Tongue (tissue), 2 donors: ENCODE results near the gene RANBP3. TPM values are rescaled to one million over a fixed set of nuclear protein-coding genes. Genes with fewer than 3 reads are reported as not detected.
A peak's percentile ranks its signal among the peaks of the same experiment; 100 is the strongest.
"Not testable (repeated sequence)": the region's sequence is repeated elsewhere in the genome, so short reads cannot be mapped to it uniquely, and the experiment has no call there.

Experiments used
- DNase-seq: peaks from one replicate; pipeline ENCODE4 v3.0.0-alpha.2; 2015
- total RNA-seq: library from RNA; depleted of rRNA; stranded (reverse); fragments of >200 nt; gene quantifications from one replicate; pipeline ENCODE4 v1.2.3, GENCODE V29; 2014

Gene RANBP3
- total RNA-seq, 1 donor from 2014 or later: 40.2 TPM

- no peak for DNase-seq
Measured at GRCh38 chr19:5903056-5903623, 74.8 kb downstream of the RANBP3 start.

DNA sequence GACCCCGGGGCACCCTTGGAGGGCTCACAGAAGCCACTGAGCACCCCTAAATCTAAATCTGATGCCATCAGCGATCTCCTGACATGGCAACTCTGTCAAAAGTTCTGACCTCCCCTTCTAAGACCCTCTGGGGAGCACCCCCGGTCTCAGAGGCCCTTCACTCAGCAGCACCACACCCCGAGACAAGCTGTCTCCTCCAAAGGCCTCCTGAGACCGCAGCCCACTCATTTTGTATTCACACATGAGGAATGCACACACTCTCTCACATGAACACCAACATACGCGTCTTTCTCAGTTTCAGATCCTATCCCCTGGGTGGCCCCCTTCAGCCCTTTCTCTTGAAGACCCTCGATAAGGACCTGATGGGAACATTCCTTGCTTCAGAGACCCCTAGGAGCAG is 77.0 kb downstream of the RANBP3 start:
- DNase-seq: no peak

DNA sequence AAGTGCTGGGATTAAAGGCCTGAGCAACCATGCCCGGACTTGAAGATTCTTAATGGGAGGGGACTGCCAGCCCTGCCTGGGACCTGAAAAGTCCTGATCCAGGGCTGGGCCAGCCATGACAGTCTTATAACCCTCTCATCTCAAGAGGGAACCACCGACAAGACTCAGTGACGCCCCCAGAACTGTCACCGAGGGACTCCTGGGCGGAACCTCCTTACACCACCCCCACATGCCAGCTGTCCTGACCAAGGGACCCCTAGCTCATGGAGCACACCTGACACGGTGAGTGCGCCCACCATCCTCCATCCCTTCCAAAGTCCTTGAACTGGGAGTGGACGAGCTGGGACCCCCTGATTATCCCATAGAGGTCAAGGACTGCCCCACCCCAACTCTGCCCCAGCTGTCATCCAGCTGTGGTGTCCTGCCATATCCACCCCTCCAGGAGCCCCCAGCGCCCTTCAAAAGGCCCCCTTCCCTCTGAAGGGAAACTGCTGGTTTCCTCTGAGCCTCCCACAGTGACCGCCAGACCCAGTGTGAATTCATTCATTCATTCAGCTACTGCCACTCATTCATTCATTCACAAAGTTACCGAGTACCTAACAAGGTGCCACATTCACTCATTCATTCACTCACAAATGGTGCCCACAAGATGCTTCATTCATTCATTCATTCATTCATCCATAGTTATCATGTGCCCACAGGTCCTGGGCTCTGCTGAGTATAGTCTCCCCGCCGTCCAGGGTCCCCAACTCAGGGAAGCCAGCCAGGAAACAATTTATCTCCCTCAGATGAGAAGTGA is 78.0 kb downstream of the RANBP3 start:
- DNase-seq: no peak

DNA sequence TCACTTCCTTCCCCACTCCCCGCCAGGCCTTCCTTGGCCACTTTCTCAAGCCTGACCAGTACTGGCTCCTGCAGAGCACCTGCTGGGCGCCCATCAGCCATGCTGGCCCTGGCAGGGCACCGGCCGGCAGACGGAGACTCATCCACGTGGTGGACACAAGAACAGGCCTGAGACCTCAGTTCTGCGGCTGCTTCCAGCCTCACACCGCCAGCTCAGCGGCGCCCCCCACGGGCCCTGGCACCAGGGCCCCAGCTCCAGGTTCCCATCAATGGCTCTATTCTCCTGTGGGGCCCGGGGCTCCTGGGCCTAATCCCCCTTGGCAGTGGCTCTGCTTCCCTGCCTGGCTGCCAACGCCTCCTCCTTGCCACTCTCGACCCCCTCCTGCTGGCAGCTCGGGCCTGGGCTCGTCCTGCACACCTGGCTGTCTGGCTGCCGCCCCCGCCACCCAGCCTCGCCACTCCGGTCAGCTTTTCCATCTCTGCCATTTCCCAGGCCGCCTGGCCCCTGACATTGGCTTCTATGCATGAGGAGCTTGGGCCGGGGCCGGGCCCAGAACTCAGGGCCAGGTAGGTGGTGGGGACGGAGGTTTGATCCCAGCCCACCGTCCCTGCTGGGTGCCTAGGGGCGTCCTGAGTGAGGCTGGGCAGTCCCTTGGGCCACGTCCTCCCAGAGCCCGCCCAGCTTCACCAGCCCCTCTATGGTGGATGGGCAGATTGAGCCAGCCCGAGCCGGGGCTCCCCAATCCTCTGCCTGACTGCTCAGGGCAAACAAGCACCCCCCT is 80.6 kb downstream of the RANBP3 start:
- DNase-seq: no peak

DNA sequence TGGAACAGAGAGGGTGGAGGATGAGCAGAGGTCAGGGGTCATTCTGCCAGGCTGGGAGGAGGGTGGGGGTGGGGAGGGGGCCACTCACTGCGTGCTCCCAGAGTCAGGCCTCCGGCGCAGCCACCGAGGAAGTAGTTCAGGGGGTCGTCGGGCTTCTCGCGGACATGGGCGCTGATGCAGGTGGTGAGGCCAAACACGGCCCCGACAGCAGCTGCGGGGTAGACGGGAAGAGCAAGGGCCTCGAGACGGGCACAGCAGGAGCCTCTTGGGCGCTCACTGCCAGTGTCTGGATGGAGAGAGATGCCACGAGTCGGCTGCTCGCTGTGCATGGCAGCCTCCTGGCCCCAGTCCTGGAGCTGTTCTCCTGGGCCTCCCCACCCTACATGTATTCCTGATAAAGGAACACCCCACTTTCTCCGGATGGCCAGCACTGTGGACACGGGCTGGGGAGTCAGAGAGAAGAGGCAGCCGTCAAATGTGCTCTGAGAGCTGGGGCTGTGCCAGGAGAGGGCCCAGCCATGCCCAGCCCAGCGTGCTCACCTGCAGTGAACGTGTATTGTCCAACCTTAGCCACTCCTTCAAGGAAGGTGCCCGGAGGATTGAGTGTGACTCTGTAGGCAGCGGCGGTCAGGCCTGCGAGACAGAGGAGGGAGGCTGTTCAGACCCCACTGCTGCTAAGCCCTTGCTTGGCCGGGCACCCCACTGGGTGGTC is 81.4 kb downstream of the RANBP3 start:
- DNase-seq: no peak

DNA sequence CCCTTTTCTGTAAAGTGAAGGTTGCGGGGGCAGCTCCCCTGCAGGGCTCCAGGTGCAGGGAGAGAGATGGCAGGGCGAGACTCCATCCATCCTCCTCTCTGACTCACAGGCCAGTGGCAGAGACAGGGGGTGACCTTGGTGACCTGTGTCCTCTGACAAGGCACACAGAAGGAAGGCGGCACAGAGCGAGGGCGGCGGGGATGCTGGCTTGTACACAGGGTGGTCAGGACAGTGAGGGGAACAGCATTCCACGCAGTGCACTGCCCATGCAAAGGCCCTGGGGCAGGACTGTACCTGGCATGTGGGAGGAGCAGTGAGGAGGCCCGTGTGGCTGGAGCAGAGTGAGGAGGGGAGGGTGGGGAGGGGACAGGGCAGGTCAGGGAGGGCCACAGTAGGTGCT is 82.0 kb downstream of the RANBP3 start:
- DNase-seq: no peak

DNA sequence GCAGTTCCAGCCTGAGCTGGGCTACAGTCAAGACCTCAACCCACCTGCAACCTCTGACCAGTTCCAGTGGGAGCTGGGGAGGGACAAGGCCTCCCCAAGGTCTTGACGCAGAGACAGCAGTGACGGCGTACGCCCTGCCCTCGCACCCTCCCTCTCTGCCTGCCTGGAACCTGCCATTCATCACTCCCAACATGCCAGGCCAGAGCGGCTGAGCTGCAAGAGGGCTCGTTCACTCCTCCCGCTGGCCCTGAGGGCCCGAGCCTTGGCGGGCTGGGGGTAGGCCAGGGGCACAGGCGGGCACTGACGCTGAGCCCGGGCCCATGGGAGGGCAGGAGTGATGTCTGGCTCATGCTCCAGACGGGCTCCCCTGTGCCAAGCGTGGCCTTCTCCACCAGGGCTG is 82.5 kb downstream of the RANBP3 start:
- DNase-seq: no peak

- no peak for DNase-seq
Measured at GRCh38 chr19:5894704-5895349, 83.1 kb downstream of the RANBP3 start.

GRCh38 chr19:5893907-5894703 is 83.8 kb downstream of the RANBP3 start:
- DNase-seq: peak; percentile 46

DNA sequence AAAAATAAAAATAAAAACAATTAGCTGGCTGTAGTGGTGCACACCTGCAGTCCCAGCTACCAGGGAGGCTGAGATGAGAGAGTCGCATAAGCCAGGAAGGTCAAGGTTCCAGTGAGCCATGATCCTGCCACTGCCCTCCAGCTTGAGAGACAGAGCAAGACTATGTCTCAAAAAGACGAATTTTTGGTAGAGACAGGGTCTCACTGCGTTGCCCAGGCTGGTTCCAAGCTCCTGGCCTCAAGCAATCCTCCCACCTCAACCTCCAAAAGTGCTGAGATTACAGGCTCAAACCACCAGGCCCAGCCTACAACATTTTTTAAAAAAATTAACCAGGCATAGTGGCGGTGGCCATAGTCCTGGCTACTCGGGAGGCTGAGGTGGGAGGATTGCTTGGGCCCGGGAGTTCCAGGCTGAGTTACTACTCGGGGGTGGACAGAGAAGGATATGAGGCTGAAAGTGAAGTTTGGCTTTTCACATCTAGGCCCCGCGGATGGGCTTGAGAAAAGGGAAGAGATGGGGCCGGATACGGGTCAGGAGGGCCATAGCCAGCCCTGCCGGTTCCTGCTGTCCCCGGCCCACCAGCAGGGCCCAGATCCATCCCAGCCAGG is 84.5 kb downstream of the RANBP3 start:
- DNase-seq: no peak

GRCh38 chr19:5892772-5893275 is 85.1 kb downstream of the RANBP3 start:
- no peak for DNase-seq

- DNase-seq: peak; percentile 49
Measured at GRCh38 chr19:5891938-5892771, 85.8 kb downstream of the RANBP3 start.

DNA sequence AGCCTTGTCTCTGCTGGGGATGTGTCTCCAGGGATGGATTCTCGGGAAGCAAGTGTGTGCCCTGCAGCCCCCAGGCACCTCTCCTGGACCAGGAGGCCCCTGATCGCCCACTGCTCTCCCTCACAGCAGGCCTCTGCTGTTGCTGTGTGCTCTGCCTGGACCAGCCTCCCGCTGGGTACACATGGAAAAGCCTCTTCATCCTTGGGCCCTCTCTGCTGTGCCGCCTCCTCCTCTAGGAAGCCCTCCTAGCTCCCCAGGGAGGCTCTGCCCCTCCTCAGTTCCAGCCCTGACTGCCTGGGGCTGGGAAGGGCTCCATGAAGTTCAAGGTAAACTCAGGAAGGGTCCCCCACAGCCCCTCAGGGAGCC is 86.4 kb downstream of the RANBP3 start:
- DNase-seq: no peak

DNA sequence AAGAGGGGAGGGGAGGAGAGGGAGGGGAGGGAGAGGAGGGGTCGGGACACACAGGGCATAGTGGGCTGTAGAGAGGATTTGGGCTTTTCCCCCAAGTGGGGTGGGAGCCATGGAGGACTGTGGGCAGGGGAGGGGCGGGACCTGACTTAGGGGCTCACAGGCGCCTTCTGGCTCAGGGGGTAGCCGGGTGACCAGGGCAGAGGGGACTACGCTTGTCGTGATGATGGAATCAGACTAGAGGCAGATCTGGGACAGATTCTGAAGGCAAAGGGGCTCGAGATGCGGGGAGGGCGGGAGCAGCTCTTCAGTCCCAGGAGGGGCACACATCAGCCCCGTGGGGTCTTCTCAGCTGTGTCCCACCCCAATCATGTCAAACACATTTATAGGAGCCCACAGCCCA is 87.8 kb downstream of the RANBP3 start:
- no peak for DNase-seq

- DNase-seq: no peak
Measured at GRCh38 chr19:5889288-5889971, 88.5 kb downstream of the RANBP3 start.

- not testable (repeated sequence) for DNase-seq
Measured at GRCh38 chr19:5884065-5884811, 93.7 kb downstream of the RANBP3 start.

DNA sequence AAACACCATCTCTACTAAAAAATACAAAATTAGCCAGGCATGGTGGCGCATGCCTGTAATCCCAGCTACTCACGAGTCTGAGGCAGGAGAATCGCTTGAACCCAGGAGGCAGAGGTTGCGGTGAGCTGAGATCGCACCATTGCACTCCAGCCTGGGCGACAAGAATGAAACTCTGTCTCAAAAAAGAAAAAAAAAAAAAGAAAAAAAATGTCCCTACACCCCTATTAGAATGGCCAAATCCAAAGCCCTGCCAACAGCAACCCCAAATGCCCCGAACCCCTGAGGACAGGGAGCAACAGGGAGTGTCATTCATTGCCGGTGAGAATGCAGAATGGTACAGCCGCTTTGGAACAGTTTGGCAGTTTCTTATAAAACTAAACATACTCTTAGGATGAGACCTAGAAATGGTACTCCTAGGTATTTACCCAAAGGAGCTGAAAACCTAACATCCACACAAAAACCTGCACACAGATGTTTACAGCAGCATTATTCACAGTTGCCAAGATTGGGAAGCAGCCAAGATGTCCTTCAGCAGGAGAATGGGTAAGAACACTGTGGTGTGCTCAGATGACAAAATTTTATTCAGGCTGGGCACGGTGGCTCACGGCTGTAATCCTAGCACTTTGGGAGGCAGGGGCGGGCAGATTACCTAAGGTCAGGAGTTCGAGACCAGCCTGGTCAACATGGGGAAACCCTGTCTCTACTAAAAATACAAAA is 94.6 kb downstream of the RANBP3 start:
- peak; percentile 54 for DNase-seq
